Measurements from ENCODE around the gene CFAP73.

DNA sequence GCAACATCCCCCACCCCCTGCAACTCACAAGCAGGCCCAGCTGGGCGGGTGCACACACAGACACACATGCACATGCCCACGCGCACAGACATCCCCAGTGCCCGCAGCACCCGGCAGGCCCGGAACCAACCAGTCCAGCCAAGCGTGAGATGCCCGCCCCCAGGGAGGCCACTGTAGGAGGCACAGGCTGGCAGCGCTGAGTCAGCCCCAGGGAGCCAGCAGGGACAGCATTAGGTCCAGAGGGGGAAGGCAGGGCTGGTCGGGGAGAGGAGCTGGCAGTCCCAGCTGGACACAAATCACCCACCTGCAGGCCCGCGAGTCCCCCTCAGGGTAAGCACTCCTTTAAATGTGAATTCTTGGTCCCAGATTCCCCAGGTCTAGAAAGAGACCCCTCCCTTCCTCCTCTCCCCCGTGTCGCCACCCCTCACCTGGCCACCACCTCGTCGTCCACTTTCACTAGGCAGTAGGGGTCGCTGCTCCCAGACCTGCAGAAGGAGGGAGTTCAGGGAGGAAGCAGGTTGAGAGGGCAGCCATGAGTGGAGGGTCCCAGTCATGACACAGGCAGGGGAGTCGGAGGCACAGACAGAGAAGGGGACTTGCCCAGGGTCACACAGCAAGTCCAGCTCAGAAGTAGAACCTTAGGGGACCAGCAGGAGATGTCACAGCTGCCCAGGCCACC is 18.9 kb upstream of the CFAP73 start:
- TF ChIP-seq, protein P1, sequence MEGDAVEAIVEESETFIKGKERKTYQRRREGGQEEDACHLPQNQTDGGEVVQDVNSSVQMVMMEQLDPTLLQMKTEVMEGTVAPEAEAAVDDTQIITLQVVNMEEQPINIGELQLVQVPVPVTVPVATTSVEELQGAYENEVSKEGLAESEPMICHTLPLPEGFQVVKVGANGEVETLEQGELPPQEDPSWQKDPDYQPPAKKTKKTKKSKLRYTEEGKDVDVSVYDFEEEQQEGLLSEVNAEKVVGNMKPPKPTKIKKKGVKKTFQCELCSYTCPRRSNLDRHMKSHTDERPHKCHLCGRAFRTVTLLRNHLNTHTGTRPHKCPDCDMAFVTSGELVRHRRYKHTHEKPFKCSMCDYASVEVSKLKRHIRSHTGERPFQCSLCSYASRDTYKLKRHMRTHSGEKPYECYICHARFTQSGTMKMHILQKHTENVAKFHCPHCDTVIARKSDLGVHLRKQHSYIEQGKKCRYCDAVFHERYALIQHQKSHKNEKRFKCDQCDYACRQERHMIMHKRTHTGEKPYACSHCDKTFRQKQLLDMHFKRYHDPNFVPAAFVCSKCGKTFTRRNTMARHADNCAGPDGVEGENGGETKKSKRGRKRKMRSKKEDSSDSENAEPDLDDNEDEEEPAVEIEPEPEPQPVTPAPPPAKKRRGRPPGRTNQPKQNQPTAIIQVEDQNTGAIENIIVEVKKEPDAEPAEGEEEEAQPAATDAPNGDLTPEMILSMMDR (IDR thresholded peaks at IDR 0.05), result peak in 3 of 6 experiments; percentile 13 to 31 (median 30)
- peak in 1 of 2 donors; percentile 15 for TF ChIP-seq POLR2A (IDR thresholded peaks at IDR 0.05)
